Measurements from ENCODE around the gene SLC6A6.

- TF ChIP-seq CTCF (IDR thresholded peaks at IDR 0.05) (no peak), POLR2A (IDR thresholded peaks at IDR 0.05) (no peak)
These were observed 11.4 kb upstream of the SLC6A6 start for GRCh38 chr3:14391033-14391432.
